Measurements from ENCODE around the gene CRBN. TPM values are rescaled to one million over a fixed set of nuclear protein-coding genes. Genes with fewer than 3 reads are reported as not detected.

CRBN gene
- total and polyA plus RNA-seq, 9 of the 15 experiments (the other 6 are each of a cell fraction or from before 2014, with no cell fraction given): 40.8 to 331 (median 57.4) TPM

DNA sequence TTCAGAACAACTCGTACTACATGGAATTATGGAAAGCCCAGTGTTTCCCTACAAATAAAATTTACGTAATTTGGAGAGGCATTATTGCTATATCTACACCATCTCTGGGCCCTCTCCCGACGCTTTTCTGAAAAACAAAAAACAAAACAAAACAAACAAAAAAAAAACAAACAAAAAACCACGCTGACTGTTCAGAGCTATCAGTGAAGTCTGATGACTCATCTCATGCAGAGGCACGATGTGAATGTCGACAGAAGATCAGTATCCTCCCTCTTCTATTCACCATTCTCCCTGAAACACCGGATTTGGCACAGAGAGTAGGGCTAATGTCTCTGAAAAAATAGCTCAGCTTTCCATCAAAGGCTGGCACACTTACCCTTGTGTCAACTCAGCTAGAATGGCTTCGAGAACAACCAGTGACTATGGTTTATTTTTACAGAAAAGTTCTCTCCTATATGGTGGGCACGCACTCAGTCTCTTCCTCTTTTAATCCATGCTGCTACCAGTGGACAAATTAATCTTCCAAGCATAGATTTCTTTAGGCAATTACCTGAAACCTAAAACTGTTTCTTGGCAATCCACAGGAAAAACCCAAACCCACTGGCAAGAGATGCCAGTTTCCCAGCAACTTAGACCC lies 1.5 kb downstream of the CRBN start (continued):
- TF ChIP-seq, protein P1, sequence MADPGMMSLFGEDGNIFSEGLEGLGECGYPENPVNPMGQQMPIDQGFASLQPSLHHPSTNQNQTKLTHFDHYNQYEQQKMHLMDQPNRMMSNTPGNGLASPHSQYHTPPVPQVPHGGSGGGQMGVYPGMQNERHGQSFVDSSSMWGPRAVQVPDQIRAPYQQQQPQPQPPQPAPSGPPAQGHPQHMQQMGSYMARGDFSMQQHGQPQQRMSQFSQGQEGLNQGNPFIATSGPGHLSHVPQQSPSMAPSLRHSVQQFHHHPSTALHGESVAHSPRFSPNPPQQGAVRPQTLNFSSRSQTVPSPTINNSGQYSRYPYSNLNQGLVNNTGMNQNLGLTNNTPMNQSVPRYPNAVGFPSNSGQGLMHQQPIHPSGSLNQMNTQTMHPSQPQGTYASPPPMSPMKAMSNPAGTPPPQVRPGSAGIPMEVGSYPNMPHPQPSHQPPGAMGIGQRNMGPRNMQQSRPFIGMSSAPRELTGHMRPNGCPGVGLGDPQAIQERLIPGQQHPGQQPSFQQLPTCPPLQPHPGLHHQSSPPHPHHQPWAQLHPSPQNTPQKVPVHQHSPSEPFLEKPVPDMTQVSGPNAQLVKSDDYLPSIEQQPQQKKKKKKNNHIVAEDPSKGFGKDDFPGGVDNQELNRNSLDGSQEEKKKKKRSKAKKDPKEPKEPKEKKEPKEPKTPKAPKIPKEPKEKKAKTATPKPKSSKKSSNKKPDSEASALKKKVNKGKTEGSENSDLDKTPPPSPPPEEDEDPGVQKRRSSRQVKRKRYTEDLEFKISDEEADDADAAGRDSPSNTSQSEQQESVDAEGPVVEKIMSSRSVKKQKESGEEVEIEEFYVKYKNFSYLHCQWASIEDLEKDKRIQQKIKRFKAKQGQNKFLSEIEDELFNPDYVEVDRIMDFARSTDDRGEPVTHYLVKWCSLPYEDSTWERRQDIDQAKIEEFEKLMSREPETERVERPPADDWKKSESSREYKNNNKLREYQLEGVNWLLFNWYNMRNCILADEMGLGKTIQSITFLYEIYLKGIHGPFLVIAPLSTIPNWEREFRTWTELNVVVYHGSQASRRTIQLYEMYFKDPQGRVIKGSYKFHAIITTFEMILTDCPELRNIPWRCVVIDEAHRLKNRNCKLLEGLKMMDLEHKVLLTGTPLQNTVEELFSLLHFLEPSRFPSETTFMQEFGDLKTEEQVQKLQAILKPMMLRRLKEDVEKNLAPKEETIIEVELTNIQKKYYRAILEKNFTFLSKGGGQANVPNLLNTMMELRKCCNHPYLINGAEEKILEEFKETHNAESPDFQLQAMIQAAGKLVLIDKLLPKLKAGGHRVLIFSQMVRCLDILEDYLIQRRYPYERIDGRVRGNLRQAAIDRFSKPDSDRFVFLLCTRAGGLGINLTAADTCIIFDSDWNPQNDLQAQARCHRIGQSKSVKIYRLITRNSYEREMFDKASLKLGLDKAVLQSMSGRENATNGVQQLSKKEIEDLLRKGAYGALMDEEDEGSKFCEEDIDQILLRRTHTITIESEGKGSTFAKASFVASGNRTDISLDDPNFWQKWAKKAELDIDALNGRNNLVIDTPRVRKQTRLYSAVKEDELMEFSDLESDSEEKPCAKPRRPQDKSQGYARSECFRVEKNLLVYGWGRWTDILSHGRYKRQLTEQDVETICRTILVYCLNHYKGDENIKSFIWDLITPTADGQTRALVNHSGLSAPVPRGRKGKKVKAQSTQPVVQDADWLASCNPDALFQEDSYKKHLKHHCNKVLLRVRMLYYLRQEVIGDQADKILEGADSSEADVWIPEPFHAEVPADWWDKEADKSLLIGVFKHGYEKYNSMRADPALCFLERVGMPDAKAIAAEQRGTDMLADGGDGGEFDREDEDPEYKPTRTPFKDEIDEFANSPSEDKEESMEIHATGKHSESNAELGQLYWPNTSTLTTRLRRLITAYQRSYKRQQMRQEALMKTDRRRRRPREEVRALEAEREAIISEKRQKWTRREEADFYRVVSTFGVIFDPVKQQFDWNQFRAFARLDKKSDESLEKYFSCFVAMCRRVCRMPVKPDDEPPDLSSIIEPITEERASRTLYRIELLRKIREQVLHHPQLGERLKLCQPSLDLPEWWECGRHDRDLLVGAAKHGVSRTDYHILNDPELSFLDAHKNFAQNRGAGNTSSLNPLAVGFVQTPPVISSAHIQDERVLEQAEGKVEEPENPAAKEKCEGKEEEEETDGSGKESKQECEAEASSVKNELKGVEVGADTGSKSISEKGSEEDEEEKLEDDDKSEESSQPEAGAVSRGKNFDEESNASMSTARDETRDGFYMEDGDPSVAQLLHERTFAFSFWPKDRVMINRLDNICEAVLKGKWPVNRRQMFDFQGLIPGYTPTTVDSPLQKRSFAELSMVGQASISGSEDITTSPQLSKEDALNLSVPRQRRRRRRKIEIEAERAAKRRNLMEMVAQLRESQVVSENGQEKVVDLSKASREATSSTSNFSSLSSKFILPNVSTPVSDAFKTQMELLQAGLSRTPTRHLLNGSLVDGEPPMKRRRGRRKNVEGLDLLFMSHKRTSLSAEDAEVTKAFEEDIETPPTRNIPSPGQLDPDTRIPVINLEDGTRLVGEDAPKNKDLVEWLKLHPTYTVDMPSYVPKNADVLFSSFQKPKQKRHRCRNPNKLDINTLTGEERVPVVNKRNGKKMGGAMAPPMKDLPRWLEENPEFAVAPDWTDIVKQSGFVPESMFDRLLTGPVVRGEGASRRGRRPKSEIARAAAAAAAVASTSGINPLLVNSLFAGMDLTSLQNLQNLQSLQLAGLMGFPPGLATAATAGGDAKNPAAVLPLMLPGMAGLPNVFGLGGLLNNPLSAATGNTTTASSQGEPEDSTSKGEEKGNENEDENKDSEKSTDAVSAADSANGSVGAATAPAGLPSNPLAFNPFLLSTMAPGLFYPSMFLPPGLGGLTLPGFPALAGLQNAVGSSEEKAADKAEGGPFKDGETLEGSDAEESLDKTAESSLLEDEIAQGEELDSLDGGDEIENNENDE (IDR thresholded peaks at IDR 0.05; ENCODE audit: low read depth, low read length): no peak
- no peak for TF ChIP-seq SP2 (IDR thresholded peaks at IDR 0.05; ENCODE audit: extremely low read depth, low read depth, low read length, poor library complexity, severe bottlenecking)
- no peak for TF ChIP-seq ZNF121 (CRISPR knock-in tag; conservative IDR thresholded peaks at IDR 0.05)
- TF ChIP-seq, protein P2, sequence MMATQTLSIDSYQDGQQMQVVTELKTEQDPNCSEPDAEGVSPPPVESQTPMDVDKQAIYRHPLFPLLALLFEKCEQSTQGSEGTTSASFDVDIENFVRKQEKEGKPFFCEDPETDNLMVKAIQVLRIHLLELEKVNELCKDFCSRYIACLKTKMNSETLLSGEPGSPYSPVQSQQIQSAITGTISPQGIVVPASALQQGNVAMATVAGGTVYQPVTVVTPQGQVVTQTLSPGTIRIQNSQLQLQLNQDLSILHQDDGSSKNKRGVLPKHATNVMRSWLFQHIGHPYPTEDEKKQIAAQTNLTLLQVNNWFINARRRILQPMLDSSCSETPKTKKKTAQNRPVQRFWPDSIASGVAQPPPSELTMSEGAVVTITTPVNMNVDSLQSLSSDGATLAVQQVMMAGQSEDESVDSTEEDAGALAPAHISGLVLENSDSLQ (IDR thresholded peaks at IDR 0.05): no peak
- TF ChIP-seq HMGN3 (IDR thresholded peaks at IDR 0.05; ENCODE audit: borderline replicate concordance, extremely low read depth, insufficient read length, low read depth, low read length): no peak
- peak; percentile 53; the same call in 1 of the 2 replicates for TF ChIP-seq C11orf30 (IDR thresholded peaks at IDR 0.05; ENCODE audit: low read depth)
- TF ChIP-seq FOXK2 (conservative IDR thresholded peaks at IDR 0.05 in 1 of 2, IDR thresholded peaks at IDR 0.05 in 1 of 2; ENCODE audit: low read depth in 2 of 2): 0 out of 4 replicates have a peak, but pooled peaks of 1 of the 2 experiments have one; percentile 24

All from K562 (cell line).